ENCODE results near the gene CEP164. TPM values are rescaled to one million over a fixed set of nuclear protein-coding genes. Genes with fewer than 3 reads are reported as not detected.

The CEP164 gene
- total RNA-seq, 1 donor from 2014 or later: 21.6 TPM

DNA sequence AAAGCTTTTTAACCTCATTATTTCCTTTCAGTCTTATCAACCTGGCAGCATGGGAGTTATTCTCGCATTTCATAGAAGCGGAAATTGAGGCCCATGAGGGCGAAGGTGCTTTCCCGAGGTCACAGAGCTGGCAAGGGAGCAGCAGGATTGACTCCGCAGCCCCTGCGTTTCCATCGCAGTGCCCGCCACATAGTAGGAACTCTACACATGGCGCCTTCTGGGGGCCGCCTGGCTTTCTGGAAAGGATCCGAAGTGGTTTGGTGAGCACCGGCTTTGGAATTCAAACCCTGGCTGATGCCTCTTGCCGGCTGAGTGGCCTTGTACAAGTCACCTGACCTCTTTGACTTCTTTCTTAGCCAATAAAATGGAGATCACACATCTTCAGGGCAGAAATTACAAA is 93.4 kb downstream of the CEP164 start:
- Histone ChIP-seq H3K4me3 (no peak overlapping the region), H3K27ac (no peak overlapping the region), H3K4me1 (peaks cover 1% of the 10 kb centered on the region), H3K27me3 (no peaks in the 10 kb centered on the region), H3K9me3 (no peaks in the 10 kb centered on the region), H3K36me3 (no peaks in the 10 kb centered on the region)
- intact Hi-C loops (cut with DNase I): loop anchor here (10.0 kb wide), 1 partner anchor 394 kb away; no protein-coding TSS in a partner anchor
- TF ChIP-seq, protein P1, sequence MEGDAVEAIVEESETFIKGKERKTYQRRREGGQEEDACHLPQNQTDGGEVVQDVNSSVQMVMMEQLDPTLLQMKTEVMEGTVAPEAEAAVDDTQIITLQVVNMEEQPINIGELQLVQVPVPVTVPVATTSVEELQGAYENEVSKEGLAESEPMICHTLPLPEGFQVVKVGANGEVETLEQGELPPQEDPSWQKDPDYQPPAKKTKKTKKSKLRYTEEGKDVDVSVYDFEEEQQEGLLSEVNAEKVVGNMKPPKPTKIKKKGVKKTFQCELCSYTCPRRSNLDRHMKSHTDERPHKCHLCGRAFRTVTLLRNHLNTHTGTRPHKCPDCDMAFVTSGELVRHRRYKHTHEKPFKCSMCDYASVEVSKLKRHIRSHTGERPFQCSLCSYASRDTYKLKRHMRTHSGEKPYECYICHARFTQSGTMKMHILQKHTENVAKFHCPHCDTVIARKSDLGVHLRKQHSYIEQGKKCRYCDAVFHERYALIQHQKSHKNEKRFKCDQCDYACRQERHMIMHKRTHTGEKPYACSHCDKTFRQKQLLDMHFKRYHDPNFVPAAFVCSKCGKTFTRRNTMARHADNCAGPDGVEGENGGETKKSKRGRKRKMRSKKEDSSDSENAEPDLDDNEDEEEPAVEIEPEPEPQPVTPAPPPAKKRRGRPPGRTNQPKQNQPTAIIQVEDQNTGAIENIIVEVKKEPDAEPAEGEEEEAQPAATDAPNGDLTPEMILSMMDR (IDR thresholded peaks at IDR 0.05): no peak
- no peak for TF ChIP-seq POLR2A (IDR thresholded peaks at IDR 0.05)
- no peak for TF ChIP-seq POLR2AphosphoS5 (IDR thresholded peaks at IDR 0.05; ENCODE audit: insufficient read depth in 1 of 2, low read depth in 1 of 2)
- DNase-seq (ENCODE audit: extremely low spot score in 2 of 2): no peak

DNA sequence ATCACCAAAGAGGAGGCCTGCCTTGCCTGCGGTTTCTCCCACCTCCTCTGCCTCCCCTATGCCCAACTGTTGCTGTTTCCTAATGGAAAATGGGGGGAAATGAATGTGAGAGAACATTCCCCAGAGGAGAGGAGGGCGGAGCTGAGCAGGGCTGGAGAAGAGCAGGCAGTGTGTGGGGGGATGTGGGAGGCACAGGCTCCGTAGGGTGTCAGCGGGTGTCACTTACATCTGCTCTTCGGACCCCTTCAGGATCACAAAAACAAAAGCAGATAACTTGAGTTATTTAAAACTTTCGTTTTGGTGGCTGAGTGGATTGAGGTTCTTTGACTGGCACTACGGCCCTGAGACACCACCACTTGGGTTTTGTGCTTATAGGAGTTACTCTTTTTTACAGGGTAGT is 93.8 kb downstream of the CEP164 start:
- H3K27ac ChIP-seq: no peak overlapping the region
- intact Hi-C loops (cut with DNase I): loop anchor here (10.0 kb wide), 1 partner anchor 393 kb away; no protein-coding TSS in a partner anchor
- peaks cover 6% of the 10 kb centered on the region for H3K4me1 ChIP-seq
- no peaks in the 10 kb centered on the region for H3K36me3 ChIP-seq
- H3K27me3 ChIP-seq: no peaks in the 10 kb centered on the region
- H3K9me3 ChIP-seq: no peaks in the 10 kb centered on the region
- no peak overlapping the region for H3K4me3 ChIP-seq
- TF ChIP-seq POLR2AphosphoS5 (IDR thresholded peaks at IDR 0.05; ENCODE audit: insufficient read depth in 1 of 2, low read depth in 1 of 2): no peak
- TF ChIP-seq, protein P1 (IDR thresholded peaks at IDR 0.05): no peak
- no peak for TF ChIP-seq POLR2A (IDR thresholded peaks at IDR 0.05)
- no peak for DNase-seq (ENCODE audit: extremely low spot score in 2 of 2)

DNA sequence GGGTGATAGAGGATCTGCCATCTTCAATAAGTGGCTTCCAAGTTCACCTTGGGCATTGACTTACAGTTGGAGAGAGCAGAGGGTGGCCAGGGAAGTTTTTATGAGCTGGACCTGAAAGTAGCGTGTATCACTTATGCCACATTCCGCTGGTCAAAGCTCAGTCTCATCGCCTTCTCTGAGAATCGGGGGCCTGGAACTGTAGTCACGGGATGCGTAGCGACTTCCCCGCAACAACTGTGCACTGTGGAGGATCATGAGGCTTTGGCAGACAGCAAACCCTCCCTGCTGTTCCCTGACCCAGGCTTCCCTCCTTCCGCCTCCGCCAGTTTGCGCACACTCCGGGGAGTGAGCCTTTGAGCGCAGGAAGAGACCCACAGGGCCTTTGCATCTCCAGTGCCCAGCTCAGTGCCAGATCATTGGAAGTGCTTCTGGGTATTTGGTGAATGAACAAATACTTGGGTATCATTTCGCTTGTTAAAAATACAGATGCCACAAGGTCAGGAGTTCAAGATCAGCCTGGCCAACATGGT is 95.5 kb downstream of the CEP164 start:
- Histone ChIP-seq H3K9me3 (no peaks in the 10 kb centered on the region), H3K36me3 (no peaks in the 10 kb centered on the region), H3K27ac (no peak overlapping the region), H3K4me1 (peaks cover 7% of the 10 kb centered on the region), H3K27me3 (no peaks in the 10 kb centered on the region), H3K4me3 (no peak overlapping the region)
- no peak for DNase-seq (ENCODE audit: extremely low spot score in 2 of 2)
- no peak for TF ChIP-seq POLR2A (IDR thresholded peaks at IDR 0.05)
- TF ChIP-seq POLR2AphosphoS5 (IDR thresholded peaks at IDR 0.05; ENCODE audit: insufficient read depth in 1 of 2, low read depth in 1 of 2): no peak
- TF ChIP-seq, protein P1 (IDR thresholded peaks at IDR 0.05): no peak
- intact Hi-C loops (cut with DNase I): loop anchor here (10.0 kb wide), 1 partner anchor 392 kb away; no protein-coding TSS in a partner anchor

DNA sequence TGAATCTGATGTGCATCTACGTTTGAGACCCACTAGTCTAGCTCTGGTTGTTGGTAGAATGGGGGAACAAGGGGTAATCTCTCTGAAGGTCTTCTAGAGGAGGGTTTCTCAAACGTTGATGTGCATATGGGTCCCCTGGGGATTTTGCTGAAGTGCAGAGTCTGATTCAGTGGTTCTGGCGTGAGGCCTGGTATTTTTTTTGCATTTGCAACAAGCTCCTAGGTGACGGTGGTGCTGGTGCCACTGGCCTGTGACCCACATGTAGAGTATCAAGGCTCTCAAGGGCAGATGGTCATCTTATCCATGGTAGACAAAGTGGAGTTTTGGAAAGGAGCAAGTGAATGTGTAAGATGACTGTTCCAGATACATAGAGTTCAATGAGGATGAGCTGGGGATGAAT is 97.1 kb downstream of the CEP164 start:
- DNase-seq (ENCODE audit: extremely low spot score in 2 of 2): no peak
- H3K4me1 ChIP-seq: peaks cover 7% of the 10 kb centered on the region
- H3K4me3 ChIP-seq: no peak overlapping the region
- H3K27ac ChIP-seq: no peak overlapping the region
- TF ChIP-seq POLR2A (IDR thresholded peaks at IDR 0.05): no peak
- TF ChIP-seq POLR2AphosphoS5 (IDR thresholded peaks at IDR 0.05; ENCODE audit: insufficient read depth in 1 of 2, low read depth in 1 of 2): no peak
- H3K9me3 ChIP-seq: no peaks in the 10 kb centered on the region
- intact Hi-C loops (cut with DNase I): loop anchor here (10.0 kb wide), 1 partner anchor 390 kb away; no protein-coding TSS in a partner anchor
- no peaks in the 10 kb centered on the region for H3K36me3 ChIP-seq
- no peaks in the 10 kb centered on the region for H3K27me3 ChIP-seq

DNA sequence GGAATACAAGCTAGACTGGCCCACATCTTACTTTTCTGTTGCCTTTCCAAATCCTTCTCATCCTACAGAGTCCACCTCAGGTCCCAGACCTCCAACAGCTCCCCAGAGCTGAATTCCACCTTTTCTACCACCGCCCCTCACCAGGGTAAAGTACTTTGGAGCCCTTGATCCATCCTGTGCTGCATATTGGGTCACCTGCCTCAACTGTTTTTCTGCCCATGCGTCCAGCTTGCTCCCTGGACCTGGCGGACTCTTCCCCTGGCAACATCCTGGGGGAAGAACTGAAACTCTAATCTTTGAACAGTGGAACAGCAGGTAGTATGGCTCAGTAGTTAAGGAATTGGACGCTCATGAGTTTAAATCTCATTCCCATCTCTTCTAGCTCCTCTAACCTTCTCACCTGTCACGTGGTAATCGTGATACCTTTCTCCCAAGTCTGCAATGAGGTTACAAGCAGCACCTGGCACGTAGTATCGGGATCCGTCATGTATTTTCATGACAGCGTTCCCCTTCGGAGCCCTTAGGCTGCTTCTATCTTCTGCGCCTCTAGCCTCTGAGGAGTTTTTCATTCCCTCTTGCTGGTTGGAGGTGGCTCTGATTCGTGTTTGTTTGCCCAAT is 98.1 kb downstream of the CEP164 start:
- intact Hi-C loops (cut with DNase I): loop anchor here (10.0 kb wide), 1 partner anchor 389 kb away; no protein-coding TSS in a partner anchor
- Histone ChIP-seq H3K4me1 (peaks cover 7% of the 10 kb centered on the region), H3K27ac (no peak overlapping the region), H3K36me3 (no peaks in the 10 kb centered on the region), H3K9me3 (no peaks in the 10 kb centered on the region), H3K4me3 (no peak overlapping the region), H3K27me3 (no peaks in the 10 kb centered on the region)
- TF ChIP-seq POLR2AphosphoS5 (IDR thresholded peaks at IDR 0.05; ENCODE audit: insufficient read depth in 1 of 2, low read depth in 1 of 2): no peak
- TF ChIP-seq, protein P1 (IDR thresholded peaks at IDR 0.05): no peak
- no peak for TF ChIP-seq POLR2A (IDR thresholded peaks at IDR 0.05)
- DNase-seq (ENCODE audit: extremely low spot score in 2 of 2): no peak

Data from vagina (tissue), 2 donors.